ENCODE data around the gene CDA.
A peak's percentile ranks its signal among the peaks of the same experiment; 100 is the strongest.

Gene CDA

DNA sequence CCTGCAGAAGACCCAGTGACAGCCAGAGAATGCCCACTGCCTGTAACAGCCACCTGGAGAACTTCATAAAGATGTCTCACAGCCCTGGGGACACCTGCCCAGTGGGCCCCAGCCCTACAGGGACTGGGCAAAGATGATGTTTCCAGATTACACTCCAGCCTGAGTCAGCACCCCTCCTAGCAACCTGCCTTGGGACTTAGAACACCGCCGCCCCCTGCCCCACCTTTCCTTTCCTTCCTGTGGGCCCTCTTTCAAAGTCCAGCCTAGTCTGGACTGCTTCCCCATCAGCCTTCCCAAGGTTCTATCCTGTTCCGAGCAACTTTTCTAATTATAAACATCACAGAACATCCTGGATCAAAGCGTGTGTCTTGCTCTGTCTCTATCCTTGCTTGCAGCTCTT, 29.7 kb downstream of the CDA start:
- DNase-seq: no peak

DNA sequence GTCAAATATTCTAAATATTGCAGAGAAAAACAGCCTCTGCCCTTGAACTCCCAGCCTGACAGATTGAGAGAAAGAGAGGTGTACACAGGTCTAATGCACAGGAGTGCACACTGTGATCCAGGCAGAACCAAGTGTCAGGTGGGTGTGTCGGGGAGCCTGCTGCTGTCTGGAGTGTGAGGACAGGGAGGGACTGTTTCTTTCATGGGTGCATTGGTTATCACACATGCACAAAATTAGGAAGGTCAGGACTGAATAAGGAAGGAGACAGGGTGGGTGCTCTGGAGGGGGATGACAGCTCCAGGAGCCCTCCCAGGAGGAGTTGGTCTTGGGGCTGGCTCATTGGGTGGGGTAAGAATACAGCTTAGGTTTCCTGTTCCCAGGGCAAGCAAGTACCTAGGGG, 31.1 kb downstream of the CDA start:
- DNase-seq: no peak

DNA sequence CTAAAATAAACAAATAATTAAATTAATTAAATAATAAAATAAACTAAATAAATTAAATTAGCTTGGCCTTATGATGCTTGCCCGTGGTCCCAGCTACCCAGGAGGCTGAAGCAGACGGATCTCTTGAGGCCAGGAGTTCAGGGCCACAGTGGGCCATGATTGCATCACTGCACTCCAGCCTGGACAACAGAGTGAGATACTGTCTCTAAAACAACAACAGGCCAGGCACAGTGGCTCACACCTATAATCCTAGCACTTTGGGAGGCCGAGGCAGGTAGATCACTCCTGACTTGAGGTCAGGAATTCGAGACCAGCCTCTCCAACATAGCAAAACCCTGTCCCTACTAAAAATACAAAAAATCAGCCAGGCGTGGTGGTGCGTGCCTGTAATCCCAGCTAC, 32.1 kb downstream of the CDA start:
- DNase-seq: no peak

DNA sequence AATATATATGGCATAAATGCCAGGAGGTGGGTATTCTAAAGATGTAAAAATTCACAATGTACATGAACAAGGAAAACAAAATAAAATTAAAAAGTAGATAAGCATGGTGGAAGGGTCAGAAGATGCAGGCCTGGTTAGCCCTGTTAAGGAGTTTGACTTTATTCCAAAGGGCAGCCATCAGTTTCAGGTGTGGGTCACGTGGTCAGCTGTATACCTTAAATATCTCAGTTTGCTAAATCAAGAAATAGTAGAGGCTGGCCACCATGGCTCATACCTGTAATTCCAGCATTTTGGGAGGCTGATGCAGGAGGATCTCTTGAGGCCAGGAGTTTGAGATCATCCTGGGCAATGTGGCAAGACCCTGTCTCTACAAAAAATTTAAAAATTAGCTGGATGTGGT, 35.8 kb downstream of the CDA start:
- DNase-seq: no peak

DNA sequence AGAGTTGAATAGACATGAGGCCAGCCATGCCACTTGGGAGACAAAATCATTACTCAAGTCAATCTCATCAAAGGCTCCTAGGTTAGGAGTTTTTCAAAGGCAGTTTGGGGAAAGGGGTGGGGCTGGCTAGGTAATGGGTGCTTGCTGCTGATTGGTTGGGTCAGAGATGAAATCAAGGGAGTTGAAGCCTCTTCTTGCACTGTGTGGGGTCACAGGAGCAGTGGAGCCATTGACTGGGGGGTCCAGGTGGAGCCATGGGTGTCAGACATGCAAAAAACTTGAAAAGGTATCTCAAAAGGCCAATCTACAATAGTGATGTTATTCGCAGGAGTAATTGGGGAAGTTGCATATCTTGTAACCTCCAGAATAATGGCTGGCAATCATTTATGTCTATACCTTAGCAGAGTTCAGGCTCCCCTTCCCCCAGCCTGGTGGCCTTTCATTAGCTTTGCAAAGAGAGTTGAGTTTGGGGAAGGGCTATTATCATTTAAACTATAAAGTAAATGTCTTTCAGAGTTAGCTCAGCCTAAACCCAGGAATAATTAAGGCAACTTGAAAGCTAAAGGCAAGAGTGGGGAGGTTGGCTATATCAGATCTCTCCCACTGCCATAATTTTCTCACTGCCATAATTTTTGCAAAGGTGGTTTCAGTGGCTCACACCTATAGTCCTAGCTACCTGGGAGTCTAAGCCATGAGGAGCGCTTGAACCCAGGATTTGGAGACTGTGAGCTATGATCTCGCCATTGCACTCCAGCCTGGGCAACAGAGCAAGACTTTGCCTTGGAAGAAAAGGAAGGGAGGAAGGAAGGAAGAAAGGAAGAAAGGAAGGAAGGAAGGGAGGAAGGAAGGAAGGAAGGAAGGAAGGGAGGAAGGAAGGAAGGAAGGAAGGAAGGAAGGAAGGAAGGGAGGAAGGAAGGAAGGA, 36.5 kb downstream of the CDA start:
- DNase-seq: no peak

DNA sequence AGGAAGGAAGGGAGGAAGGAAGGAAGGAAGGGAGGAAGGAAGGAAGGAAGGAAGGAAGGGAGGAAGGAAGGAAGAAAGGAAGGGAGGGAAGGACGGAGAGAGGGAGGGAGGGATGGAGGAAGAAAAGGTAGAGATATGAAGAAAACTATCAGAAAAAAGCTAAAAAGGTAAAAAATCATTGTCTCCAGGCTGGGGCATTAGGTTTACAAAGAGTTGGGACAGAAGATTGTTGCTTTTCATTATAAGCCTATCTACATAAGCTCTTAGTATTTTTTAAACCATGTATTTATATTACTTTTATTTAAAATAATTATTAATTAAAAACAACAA, 37.2 kb downstream of the CDA start:
- no peak for DNase-seq

DNA sequence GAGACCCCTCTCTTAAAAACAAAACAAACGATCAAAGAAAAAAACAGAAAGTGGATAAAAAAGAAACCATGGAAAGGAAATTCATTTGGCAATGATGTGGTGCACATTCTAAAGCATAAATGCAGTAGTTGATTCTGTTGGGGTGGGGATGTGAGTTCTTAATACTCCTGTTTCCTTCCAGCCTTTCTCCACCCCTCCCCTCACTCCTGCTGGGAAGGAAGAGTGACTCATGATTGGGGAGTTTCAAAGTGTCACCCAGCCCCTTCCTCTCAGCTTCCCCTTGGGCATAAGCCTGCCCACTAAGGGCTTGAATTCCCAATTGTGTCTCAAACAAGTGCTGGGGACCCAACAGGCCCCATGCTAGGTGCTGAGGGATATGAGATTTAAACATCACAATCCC, 37.6 kb downstream of the CDA start:
- DNase-seq: no peak

DNA sequence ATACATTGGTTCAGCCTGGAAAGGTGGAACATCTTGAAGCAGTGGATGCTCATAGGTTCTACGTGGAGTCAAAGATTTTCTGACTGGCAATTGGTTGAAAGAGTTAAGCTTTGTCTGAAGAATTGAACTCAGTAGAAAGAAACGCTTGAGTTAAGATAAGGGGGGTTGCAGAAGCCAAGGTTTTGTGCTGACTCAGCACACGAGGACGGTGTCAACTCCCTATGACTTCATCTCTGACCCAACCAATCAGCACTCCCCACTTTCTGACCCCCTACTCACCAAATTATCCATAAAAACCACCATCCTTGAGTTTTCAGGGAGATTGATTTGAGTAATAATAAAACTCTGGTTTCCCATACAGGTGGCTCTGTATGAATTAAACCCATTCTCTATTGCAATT, 41.8 kb downstream of the CDA start:
- DNase-seq: no peak

DNA sequence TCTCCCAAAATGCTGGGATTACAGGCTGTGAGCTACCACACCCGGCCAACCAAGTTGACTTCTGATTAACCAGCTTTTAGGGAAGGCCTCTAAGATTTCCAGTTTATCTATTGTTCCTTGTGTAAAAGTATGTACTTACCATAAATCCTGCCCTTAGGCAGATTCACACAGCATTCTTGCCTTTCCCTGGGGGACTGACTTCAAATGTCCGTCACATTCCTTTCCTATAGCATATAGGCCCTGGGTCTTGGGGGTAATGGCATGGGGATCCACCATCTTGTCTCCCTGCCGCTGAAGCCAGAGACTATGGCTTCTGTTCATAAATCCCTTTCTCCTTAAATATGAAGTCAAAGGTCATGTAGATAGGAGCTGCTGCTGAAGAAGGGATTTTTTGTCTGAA, 43.5 kb downstream of the CDA start:
- no peak for DNase-seq

DNA sequence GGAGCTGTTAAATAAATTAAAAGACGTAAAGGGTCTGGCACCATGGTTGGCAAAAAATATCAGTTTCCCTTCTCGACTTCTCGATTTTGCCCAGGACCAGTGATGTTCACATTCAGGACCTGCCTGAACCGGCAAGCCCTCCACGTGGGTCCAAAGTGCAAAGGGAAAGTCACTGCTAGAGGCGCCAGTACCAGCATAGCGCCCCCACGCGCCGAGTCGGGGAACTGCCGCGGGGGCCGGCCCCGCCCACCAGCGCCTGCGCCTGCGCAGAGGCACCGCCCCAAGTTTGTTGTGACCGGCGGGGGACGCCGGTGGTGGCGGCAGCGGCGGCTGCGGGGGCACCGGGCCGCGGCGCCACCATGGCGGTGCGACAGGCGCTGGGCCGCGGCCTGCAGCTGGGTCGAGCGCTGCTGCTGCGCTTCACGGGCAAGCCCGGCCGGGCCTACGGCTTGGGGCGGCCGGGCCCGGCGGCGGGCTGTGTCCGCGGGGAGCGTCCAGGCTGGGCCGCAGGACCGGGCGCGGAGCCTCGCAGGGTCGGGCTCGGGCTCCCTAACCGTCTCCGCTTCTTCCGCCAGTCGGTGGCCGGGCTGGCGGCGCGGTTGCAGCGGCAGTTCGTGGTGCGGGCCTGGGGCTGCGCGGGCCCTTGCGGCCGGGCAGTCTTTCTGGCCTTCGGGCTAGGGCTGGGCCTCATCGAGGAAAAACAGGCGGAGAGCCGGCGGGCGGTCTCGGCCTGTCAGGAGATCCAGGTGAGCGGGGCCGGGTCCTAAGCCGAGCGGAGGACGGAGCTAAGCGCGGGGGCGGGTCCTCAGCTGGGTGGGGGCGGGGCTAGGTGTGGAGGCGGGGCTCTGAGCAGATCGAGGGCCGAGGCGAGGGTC, 44.5 kb downstream of the CDA start, which contains the start of gene PINK1:
TSS of gene PINK1 (plus strand) at position 269 of the 875 bp plus-strand sequence. CDS start at position 360, 91 bp downstream.
- DNase-seq: peak; percentile 61

DNA sequence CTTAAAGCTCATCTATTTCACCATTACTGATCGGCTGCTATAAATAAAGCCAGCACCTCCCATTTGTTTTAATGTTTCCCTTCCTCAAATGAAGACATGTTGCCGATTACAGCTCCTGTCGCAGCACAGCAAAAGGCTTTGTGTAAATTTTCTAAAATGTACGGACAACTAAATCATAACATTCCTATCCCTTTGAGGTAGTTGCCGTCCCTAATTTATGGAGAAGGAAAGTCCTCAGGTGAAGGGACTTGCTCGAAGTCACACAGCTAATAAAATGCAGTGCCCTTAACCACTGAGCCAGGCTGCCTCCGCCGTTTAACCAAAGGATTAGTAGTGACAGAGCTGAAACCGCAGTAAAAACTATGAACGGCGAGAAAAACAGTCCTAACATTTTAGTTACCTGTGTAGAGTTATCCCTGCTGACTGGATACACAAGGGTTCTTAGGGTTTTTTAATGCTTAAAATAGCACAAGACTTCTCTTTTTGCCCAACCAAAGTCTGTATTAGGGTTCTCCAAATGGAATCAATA, 45.2 kb downstream of the CDA start:
- no peak for DNase-seq

DNA sequence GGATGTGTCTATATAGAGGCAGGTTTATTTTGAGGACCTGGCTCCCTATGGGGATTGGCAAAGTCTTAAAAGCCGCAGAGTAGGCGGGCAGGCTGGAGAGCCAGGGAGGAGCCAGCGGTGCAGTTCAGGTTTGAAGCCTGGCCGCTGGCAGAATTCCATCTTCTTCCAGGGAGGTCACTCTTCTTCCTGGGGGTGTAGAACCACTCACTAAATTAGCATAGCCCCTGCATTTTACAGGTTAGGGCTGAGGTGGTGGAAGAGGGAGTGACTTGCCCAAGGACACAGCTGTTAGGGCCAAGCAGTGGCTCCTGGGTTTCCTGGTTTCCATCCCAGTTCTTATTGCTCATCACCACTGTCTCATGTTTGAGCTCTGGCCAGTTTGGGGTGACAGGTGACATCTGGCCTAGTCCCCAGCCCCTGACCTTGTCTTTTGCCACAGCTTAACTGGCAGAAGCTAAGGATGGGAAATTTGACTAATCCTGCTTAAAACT, 45.7 kb downstream of the CDA start:
- peak; percentile 28 for DNase-seq

DNA sequence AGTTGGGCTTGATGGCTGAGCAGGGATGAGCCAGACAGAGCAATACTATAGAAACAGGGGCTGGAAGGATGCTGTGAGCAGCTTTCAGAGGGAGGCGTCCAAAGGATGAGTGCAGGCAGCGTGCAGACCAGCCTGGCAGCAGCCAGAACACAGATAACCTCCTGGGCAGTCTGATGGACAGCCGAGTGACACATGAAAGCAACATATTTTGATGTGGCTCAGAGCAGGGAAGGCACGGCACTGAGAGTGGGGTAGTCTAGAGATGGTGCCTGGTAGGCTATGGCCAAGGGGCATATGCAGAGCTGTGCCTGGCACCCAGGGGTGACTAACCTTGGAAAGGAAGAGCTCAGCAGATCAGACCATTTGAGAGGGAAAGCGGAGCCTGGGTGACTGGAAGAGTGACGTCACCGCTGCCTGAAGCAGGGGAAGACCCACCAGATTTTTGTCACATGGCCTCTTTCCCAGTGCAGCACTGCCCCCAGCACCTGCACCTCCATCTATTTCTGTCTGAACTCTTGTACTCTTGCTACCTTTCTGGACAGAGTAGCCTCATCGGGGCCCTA, 48.0 kb downstream of the CDA start:
- no peak for DNase-seq

DNA sequence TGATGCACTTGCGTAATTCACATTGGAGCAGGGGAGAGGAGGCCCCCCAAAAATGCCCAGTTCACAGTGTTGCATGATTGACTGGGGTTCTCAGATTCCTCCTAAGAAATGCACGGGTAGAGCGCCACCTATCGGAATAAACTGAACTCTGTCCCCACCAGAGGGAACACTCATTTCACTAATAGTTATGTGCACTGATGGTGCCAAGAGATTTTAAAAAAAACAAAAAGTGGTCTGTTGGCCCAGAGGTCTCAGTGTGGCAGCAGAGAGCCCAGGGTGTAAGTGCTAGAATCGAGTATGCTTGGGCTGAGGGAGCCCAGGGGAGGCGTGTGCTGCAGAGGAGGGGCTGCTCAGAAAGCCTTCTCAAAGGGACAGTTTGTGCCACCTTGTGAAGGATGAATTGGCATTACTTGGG, 51.3 kb downstream of the CDA start:
- DNase-seq: no peak

DNA sequence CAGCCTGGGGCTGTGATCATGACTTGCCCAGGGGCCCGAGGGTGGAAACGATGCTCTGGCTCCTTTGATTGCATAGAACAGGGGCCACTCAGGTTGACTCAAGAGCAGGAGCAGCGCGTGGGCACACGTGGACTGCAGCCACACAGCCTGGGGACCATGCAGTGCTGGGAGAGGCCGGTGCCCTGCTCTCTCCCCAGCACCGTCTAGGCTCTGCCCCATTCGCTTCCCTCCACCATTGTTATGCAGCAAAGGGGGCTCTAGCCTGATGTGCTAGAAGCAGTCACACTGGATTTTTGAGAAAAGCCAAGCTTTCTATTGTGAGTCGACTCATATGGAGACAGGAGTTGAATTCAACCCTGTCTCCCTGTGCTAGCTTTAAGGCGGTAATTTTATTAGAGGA, 53.1 kb downstream of the CDA start:
- no peak for DNase-seq

DNA sequence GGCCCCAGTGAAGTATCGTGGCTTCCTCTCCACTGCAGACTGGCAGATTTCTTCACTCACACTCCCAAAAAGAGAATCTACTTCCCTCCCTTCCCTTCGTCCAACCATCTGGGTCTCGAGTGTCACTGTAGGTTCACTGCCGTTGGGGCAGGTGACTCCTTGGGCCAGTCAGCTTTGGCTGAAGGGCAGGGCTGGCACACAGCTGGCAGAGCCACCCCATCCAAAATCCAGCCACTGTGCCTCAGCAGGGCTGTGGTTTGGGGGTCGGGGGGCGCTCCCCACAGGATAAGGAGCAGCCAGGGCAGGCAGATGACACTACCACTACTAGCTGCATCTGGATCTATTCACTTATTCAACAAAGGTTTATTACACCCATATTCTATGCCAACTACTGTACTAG, 54.2 kb downstream of the CDA start:
- DNase-seq: no peak

DNA sequence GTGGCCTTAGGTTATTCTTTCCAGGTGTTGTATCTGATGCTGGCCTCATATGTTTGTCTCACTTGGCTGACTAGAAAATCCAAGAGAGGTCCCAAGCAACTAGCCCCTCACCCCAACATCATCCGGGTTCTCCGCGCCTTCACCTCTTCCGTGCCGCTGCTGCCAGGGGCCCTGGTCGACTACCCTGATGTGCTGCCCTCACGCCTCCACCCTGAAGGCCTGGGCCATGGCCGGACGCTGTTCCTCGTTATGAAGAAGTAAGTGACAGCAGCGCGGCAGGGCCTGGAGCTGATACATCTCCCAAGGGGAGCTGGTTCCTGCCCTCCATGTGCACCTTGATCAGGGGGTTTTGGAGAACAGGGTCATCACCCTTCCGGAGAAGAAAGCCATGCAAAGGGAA, 55.5 kb downstream of the CDA start:
- no peak for DNase-seq

DNA sequence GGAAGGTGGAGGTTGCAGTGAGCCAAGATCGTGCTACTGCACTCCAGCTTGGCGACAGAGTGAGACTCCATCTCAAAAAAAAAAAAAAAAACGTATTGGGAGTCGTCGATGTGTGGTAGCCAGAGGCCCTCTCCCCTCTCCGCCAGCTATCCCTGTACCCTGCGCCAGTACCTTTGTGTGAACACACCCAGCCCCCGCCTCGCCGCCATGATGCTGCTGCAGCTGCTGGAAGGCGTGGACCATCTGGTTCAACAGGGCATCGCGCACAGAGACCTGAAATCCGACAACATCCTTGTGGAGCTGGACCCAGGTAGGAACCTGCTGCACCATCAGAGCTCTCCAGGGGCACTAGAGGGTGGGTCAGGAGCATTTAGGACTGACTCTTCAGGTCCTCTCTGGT, 56.5 kb downstream of the CDA start:
- no peak for DNase-seq

DNA sequence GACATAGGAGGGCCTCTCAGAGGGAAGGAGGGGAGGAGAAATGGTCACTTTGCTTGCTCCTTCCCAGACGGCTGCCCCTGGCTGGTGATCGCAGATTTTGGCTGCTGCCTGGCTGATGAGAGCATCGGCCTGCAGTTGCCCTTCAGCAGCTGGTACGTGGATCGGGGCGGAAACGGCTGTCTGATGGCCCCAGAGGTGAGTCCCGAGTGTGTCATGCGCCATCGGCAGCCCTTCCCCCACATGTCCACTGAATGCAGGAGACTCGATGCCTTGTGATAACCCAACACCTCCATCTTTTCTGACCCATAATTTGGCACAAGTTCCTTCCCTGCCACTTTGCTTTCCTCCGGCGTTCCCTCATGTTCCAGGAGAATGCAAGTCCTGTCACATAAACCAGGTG, 59.5 kb downstream of the CDA start:
- no peak for DNase-seq

DNA sequence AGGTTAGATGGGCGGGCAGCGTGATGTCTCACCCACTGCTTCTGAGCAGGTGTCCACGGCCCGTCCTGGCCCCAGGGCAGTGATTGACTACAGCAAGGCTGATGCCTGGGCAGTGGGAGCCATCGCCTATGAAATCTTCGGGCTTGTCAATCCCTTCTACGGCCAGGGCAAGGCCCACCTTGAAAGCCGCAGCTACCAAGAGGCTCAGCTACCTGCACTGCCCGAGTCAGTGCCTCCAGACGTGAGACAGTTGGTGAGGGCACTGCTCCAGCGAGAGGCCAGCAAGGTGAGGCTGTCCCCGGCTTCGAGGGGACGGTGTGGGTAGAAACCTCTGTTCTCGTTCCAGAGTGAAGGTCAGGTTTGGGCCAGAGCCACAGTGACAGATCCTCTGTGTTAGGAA, 60.0 kb downstream of the CDA start:
- no peak for DNase-seq

DNA sequence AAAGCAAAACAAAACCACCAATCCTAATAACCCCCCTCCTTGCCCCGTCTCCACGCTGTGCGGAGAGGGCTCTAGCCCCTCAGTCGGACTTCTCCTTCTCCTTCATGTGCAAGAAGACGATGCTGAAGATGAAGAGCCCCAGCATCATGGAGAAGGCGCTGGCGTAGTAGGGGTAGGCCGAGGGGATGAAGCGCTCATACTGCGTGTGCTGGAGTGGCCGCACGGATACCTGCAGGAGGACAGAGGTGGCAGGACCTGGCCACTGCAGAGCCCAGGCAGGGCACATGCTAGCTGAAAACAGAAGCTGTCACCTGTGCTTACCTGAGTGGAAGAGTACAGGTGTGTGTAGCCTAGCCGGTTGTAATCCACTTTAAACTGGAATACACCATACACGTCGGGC, 63.4 kb downstream of the CDA start:
- no peak for DNase-seq

DNA sequence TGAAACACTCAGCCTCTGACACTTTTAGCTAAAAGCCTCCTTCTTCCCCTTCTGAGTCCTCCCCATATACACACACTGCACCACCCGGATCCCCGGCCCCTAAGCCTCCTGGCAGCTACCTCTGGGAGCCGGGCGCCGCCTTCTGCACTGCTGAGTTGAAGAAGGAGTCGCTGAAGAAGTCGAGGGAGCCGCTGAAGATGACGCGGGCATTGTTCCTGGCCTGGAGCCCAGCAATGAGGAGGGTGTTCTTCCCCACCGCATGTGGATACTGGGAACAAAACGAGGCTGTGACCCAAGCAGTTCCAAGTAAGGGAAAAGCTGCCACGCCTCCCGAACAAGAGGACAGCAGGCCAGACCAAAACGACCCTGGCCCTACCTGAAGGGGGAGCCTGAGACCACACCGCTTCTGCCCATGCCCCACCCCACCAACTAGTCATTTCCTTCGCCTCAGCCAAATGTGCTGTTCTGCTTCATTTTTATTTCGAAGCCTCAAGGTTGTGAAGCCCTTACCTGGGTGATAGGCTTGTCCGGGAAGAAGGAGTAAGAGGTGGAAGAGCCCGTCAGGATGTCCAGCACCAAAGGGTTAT, 65.3 kb downstream of the CDA start:
- no peak for DNase-seq

DNA sequence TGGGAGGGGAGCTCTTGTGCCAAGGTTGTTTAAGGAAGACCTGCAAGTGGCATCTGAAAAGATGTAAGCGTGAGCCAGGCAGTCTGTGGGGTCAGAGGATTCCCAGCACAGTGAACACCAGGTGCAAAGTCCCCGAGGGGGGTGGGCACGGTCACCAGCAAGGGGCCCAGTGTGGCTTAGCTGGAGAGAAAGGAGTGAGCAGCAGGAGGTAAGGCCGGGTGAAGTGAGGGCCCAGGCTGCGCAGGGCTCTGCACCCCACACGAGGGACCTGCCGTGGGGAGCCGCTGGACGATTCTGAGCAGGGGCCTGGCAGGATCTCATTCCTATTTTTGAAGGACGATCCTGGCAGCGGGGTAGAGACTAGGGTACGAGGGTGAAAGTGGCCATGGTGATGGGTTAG, 68.1 kb downstream of the CDA start:
- no peak for DNase-seq

Data from NCI-H2107 (cell line).